Kidney tubule cell (primary cell): ENCODE results near the gene DPP7.

ENCODE experiments used
- DNase-seq: peaks from one replicate; pipeline ENCODE4 v3.0.0-alpha.2; 2018; ENCODE audit warnings: low spot score

DPP7 gene

DNA sequence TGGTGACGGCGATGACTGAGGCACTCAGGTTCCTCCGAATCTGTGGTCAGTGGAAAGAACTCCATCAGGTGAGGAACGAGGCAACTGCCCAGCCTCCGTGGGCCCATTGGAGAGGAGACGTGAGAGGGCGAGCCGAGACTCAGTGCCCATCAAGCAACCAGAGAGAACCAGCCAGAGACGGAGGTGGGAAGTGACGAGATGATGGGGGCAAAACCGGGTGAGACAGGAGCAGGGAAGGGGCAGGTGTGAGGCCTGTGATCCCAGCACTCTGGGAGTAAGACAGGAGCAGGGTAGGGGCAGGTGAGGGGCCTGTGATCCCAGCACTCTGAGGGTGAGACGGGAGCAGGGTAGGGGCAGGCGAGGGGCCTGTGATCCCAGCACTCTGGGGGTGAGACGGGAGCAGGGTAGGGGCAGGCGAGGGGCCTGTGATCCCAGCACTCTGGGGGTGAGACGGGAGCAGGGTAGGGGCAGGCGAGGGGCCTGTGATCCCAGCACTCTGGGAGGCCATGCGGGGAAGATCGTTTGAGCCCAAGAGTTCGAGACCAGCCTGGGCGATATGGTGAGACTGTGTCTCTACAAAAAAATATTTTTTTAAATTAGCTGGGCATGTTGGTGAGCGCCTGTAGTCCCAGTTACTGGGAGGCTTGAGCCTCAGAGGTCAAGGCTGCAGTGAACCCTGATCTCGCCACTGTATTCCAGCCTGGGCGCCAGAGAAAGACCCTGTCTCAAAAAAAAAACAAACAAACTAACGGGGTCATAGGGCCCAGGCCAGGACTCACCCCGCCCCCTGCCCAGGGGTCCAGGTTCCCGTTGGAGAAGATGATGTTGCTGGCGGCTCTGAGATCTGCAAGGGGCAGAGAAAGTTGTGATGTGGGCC lies 3.4 kb downstream of the DPP7 start:
- DNase-seq, result no peak

DNA sequence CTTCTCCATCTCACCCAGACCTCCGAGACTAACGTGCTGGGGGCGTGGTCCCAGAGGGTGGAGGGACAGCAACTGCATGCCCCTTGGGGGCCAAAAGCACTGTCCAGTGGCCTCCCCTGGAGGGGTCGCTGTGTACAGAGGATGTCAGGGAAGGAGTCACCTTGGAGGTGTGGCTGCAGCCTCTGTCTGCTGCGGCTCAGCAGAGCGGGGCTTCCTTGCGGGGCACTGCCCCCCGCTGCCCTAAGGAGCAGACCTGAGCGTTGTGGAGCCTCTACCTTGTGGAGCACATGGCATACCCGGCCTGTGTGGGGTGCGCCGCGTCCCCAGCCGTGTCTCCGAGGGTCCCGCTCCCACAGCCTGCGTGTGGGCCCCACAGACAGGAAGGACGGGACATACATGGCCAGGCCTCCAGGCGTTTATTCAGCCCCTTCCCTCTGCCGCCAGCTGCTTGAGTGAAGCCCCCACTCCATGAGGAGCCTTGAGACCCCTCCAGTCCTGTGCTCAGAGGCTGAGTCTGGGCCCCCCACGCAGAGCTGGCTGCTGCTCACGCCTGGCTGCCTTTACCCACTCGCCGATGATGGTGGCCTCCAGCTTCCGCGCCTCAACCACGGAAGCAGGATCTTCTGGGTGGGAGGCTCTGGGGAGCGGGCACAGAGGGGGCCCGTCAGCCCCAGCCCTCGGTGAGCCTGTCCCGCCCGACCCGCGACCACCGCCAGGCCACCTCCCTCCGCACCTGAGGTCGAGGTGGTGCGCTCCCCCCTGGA lies 4.2 kb downstream of the DPP7 start:
- DNase-seq, result no peak

DNA sequence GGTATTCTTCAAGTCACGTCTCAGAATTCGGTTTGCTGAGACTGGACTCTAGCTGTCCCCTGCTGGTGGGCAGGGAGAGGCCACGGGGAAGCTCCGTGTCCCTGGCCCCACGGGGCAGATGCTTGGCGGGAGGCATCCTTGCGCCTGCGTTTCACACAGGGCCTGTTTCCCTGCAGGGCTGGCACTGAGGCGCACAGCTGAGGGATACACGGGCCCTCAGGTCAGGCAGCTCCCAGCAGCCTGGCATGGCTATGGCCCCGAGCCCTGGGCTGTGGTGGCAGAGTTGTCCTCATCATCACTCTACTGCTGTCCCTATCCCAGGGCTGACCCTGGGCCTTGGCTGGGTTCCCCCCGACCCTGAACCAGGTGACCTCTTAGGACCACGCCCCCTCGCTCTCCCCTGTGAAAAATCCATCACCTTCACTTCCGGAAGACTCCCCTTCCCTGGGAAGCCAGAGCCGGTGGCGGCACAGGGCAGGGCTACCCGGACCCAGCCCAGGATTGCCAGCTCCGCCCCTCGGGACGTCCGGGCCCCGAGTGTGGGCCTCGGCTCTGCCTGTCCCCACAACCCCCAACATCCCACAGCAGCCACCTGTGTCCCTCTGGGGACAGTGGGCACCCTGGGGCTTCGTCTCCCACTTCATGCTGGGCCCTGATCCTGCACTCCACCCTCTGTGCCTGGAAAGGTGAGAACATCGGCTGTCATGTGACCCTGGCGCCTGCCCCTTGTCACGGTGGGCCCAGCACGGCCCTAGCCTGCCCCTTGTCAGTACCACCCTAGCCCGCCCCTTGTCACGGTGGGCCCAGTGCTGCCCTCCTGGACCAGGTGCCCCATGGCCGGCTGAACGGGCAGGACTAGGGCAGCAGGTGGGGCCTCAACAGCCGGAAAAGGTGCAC lies 5.0 kb downstream of the DPP7 start:
- DNase-seq, result no peak

DNA sequence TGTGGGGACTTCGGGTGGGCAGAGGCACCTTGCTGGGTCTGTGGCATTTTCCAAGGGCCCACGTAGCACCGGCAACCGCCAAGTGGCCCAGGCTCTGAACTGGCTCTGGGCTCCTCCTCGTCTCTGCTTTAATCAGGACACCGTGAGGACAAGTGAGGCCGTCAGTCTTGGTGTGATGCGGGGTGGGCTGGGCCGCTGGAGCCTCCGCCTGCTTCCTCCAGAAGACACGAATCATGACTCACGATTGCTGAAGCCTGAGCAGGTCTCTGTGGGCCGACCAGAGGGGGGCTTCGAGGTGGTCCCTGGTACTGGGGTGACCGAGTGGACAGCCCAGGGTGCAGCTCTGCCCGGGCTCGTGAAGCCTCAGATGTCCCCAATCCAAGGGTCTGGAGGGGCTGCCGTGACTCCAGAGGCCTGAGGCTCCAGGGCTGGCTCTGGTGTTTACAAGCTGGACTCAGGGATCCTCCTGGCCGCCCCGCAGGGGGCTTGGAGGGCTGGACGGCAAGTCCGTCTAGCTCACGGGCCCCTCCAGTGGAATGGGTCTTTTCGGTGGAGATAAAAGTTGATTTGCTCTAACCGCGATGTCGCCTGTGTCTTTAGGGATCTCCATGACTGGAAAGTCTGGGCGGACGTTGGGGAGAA lies 5.8 kb downstream of the DPP7 start:
- no peak for DNase-seq

DNA sequence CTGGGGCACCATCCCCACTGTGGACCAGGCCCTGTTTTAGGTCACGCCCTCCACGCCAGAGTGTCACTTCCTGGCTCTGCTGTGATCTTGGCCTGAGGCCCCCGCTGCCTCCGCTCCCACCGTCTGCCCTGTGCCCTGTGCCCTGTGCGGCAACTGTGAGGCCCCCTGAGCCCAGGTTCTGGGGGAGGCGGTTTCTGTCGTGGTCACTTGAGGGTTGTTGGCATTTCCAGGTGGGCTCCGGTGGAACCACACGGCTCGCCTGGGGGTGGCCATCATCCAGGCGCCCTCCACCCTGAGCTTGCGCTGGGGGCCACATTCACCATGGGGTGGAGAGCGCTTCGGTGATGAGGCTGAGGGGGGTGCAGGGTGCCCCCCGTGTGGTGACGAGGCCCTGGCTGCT lies 6.6 kb downstream of the DPP7 start:
- DNase-seq, result no peak

DNA sequence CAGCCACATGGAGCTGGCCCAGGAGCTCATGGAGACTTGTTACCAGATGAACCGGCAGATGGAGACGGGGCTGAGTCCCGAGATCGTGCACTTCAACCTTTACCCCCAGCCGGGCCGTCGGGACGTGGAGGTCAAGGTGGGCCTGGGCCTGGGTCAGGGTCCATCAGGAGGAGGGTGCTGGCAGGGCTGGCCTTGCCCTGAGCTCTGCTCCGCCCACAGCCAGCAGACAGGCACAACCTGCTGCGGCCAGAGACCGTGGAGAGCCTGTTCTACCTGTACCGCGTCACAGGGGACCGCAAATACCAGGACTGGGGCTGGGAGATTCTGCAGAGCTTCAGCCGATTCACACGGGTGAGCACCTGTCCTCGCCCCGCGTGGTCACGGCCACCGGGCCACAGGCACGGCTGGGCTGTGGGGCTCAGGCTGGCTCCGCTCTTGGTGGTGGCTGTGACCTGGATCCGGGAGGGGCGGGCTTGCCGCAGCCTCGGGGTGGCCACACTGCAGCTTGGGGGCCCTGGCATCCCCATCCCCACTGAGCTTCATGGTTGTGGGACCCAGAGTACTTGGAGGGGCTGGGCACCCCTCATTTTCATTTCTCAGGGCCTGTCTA lies 7.1 kb downstream of the DPP7 start:
- no peak for DNase-seq

DNA sequence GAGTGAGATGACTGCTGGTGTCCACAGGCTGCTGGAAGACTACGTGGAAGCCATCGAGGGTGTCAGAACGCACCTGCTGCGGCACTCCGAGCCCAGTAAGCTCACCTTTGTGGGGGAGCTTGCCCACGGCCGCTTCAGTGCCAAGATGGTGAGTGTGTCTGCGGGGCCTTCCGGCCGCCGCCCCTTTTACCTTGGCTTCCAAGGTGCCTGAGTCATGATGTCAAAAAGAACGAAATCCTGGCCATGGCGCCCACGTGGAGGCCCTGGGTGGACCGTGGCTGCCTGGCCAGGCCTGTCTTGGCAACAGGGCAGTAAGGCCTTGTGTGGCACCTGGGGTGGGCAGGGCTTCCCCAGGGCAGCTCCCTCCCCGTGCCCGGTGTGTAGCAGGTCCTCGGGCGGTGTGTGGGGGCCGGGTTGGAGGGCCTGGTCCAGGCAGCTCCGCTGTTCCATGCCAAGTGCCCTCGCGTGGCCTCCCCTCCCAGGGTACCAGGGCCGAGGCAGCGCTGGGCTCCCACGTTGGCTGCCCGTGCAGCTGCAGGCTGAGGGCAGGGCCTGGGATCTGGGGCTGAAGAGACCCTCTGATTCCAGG lies 7.8 kb downstream of the DPP7 start:
- no peak for DNase-seq

DNA sequence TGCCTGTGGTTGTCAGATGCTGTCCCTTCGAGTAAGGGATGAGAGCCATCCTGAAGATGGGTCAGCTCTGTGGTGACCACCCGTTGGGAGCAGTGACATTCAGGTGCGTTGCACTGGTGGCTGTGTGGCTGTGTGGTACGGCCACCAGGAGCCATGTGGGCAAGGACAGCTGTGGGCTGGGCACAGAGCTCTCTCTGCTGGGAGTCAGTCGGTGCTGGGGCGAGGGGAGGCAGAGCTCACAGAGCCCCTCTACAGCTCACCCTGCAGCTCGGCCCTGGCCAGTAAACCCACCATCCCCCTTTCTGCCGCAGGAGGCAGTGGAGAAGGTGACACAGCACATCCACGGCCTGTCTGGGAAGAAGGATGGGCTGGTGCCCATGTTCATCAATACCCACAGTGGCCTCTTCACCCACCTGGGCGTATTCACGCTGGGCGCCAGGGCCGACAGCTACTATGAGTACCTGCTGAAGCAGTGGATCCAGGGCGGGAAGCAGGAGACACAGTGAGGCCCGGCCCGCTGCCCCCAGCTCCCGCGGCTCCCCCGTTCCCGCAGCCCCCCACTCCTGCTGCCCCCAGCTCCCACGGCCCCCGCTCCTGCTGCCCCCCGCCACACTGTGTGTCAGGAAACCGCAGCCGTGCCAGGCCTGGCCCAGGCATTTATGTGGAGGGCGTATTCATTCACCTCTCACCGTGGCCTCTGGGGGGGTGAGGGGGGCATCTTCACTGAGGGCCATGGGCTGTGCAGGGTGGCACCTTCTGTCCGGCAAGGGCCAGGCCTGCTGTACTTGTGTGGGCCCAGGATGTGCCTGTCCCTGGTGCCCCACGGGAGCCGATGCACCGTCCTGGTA lies 8.5 kb downstream of the DPP7 start:
- DNase-seq, result no peak

DNA sequence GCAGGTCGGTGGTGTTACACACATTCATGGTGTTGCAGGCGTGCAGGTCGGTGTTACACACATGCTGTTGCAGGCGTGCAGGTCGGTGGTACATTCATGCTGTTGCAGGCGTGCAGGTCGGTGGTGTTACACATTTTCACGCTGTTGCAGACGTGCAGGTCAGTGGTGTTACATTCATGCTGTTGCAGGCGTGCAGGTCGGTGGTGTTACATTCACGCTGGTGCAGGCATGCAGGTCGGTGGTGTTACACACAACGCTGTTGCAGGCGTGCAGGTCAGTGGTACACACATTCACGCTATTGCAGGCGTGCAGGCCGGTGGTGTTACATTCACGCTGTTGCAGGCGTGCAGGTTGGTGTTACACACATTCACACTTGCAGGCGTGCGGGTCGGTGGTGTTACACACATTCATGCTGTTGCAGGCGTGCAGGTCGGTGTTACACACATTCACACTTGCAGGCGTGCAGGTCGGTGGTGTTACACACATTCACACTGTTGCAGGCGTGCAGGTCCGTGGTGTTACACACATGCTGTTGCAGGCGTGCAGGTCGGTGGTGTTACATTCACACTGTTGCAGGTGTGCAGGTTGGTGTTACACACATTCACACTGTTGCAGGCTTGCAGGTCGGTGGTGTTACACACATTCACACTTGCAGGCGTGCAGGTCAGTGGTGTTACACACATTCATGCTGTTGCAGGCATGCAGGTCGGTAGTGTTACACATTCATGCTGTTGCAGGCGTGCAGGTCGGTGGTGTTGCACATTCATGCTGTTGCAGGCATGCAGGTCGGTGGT lies 11.1 kb downstream of the DPP7 start:
- DNase-seq, result no peak

DNA sequence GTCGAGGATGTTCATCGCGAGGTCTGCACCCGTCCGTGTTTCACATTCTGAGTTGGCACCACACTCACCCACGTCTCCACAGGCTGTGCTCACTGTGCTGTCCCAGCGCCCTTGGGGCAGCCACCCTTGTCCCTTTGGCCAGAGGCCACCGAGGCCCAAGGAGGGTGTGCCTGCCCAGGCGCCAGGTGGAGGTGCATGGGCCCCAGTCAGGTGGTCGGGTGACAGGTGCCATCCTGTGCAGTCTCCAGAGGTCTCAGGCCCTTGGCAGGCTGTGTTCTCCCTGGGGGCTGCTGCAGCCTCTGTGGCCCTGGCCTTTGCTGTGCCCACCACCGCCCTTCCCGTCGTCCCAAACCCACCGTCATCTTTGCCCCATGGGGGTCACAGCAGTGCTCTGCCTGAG lies 15.3 kb downstream of the DPP7 start:
- DNase-seq, result no peak

DNA sequence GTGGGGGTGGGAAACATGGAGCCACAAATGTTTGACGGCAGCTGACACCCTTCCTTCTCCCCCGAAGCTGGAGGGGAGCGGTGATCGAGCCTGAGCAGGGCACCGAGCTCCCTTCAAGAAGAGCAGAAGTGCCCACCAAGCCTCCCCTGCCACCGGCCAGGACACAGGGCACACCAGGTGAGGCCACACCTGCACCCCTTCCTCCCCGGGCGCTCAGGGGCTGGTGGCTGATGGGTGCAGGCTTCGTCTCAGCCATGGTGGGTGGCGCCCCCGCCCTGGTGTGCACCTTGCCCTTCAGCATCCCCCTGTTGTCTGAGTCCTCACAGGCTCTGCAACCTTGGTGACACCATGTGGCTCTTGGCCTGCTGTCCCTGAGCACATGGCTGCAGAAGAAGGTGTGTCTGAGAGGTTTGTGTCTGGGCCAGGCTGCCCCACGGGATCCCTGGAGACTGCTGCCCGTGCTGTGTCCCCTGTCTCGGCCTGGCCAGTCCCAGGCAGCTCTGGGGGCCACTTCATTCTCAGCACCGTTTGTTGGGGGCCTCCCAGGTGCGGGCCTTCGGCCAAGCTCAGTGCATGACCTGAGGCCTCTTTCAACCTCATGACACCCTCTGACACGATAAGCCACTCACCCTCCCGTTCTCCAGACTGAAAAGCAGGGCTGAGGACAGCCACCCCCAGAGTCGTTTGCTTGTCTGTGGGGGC lies 16.6 kb downstream of the DPP7 start:
- DNase-seq, result no peak

DNA sequence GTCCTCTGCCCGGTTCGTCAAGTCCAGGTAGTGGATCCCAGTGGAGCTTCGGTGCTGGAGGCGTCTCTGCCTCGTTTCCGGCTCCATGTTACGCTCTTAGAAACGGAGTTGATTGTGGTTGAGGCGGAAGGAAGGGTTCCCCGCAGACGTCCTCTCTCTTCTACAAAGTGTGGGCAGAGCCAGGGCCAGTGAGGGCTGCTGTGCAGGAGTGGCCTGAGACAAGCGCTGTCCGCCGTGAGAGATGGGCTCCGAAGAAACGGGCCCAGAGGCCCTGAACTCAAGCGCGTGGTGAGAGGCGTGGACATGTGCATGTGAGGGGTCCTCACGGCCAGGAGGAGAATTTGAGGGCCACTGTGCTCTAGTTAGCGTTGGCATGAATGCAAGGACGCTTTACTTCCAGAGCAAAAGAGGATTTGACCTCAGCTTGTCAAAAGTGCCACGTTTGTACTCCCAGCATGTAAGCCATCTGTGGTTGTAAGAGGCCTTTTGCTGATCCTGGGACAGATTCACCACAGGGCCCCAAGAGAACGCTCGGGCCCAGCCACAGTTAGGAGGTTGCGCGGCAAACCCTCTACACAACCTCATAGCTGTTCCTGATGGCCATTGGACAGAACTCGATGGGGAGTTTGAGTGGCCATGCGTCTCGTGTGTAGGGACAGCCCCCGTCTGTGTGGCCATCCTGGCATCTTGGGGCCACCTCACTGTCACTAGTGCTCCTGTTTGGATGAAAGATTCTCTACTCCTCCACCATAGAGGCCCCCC lies 17.6 kb downstream of the DPP7 start:
- DNase-seq, result no peak

DNA sequence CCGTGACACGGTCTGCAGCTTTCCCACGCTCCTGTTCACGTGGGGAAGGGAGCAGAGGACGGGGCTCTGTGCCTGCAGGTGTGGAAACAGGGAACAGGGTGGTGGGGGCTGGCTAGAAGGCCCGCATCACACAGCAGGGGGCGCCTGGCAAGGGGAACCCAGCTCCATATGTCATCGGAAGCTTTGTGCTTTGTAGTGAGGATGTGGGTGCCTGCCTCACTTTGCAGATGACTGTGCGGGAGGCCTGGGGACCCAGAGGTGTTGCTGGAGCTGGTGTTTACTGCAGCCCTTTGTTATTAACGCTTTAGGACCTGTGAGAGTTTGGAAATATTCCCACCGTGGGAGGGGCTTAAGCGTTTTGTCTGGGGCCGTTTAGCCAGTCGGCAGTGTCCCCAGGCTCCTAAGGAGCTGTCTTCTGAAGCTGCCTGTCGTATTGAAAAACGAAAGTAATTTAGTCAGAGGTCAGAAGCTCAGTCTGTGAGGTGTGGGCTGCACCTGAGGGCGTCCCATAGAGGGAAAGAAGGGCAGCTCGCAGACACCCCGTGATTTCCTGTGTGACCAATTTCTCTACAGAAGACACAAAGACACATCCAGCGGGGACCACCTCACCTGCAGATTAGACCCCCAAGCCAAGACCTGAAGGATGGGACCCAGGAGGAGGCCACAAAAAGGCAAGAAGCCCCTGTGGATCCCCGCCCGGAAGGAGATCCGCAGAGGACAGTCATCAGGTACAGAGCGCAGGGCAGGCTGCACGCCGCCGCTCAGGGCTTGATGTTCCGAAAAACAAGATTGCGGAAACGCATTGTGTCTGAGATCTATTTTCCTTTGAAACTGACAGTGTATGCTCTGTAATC lies 18.6 kb downstream of the DPP7 start:
- no peak for DNase-seq

DNA sequence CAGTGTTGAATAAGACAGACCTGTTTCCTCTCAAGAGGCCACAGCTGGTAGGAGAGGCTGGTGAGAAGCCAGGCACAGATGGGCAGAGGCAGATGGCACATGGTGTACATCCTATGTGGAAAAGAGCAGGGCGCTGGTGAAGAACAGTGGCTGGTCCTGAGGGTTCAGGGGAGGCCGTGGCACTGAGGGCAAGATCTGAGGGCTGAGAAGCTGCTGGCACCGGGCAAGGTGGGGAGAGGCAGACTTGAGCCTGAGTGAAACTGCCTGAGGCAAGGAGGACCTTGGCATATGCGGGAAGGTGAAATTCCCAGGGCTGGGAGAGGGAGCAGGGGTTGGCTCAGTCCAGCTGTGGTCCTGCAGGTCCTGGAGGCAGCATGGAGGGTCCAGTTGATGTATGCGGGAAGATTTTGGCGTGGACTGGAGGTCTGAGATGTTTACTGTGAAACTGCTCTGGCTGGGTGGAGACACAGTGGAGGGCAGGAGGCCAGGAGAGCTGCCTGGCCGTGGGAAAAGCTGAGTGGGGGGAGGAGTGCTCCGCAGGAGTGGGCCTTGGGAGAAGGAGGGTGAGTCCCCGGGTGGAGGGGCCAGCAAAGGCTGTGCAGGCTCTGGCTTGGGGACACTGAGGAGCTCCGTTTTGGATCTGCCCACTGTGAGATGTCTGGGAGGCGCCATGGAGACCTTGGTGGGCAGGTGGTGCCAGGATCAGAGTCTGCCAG lies 25.1 kb downstream of the DPP7 start:
- no peak for DNase-seq

DNA sequence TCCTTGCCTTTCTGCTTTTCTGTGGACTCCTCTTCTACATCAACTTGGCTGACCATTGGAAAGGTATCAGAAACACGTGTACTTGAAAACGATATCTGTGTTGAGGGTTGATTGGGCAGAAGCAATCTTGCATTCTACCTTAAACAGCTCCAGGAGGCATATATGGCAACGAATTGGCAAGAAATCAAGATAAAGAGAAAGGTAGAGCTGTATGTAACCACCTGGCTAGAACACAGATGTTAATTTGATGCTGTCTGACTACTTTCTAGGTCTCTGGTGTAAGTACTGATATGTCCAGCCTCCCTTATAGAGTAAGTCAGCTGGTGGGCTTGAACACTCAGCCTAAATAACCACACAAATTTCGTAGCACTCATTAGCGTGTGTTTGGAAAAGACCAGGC lies 26.4 kb downstream of the DPP7 start:
- no peak for DNase-seq

DNA sequence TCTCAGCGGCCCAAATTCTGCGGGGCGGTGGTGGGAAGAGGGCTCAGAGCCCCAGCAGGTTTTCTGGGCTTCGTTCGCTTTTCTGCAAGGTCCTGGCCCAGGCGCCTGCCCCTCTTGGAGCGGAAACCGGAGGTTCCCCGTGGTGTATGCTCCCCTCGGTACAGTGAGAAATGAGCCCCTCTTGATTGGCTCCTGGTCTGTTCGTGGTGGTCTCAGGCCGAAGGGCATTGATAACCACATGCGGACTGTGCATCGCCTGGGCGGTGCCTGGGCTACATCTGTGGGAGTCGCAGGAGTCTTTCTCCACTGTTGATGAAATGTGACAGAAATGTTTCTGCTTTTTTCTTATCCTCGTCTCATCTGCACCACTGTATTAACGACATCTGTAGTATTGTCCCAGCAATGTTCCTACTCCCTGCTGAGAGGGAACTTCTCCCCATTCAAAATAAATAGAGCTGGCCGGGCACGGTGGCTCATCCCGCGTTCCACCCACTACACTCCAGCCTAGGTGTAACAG lies 27.1 kb downstream of the DPP7 start:
- DNase-seq, result no peak
